GM19351 (cell line): Measurements from ENCODE around the gene SPAG16.

Source experiments
- ATAC-seq: cut with Tn5 transposase; IDR thresholded peaks from one replicate; pipeline ENCODE4 v1.9.1; 2021; ENCODE audit warnings: mild to moderate bottlenecking, moderate library complexity; ENCODE audit not compliant: unreplicated experiment

The SPAG16 gene

GRCh38 chr2:213537579-213537978 lies 253.3 kb downstream of the SPAG16 start:
- peak; percentile 90 for ATAC-seq

GRCh38 chr2:213544940-213545339 lies 260.7 kb downstream of the SPAG16 start:
- no peak for ATAC-seq

GRCh38 chr2:213545481-213545880 lies 261.2 kb downstream of the SPAG16 start:
- ATAC-seq, result peak; percentile 50

- peak; percentile 22 for ATAC-seq
These were observed 261.8 kb downstream of the SPAG16 start for GRCh38 chr2:213545964-213546475.

GRCh38 chr2:213551526-213551925 lies 267.3 kb downstream of the SPAG16 start:
- ATAC-seq, result no peak

- ATAC-seq, result no peak
These were observed 274.8 kb downstream of the SPAG16 start for GRCh38 chr2:213559053-213559452.

- ATAC-seq, result no peak
These were observed 277.5 kb downstream of the SPAG16 start for GRCh38 chr2:213561759-213562158.

- ATAC-seq, result no peak
These were observed 278.4 kb downstream of the SPAG16 start for GRCh38 chr2:213562539-213563180.

- ATAC-seq, result no peak
These were observed 282.6 kb downstream of the SPAG16 start for GRCh38 chr2:213566846-213567245.

GRCh38 chr2:213609570-213610170 lies 325.4 kb downstream of the SPAG16 start:
- ATAC-seq, result no peak

- ATAC-seq, result peak; percentile 68
These were observed 342.9 kb downstream of the SPAG16 start for GRCh38 chr2:213627054-213627710.

- ATAC-seq, result peak; percentile 35
These were observed 343.7 kb downstream of the SPAG16 start for GRCh38 chr2:213627835-213628460.

GRCh38 chr2:213640738-213641425 lies 356.6 kb downstream of the SPAG16 start:
- no peak for ATAC-seq

GRCh38 chr2:213644926-213645325 lies 360.7 kb downstream of the SPAG16 start:
- no peak for ATAC-seq

GRCh38 chr2:213649176-213649575 lies 364.9 kb downstream of the SPAG16 start:
- ATAC-seq, result no peak

- ATAC-seq, result no peak
These were observed 380.6 kb downstream of the SPAG16 start for GRCh38 chr2:213664817-213665216.

GRCh38 chr2:213669657-213670056 lies 385.4 kb downstream of the SPAG16 start:
- no peak for ATAC-seq

GRCh38 chr2:213678437-213679218 lies 394.4 kb downstream of the SPAG16 start:
- peak; percentile 62 for ATAC-seq

- ATAC-seq, result no peak
These were observed 395.6 kb downstream of the SPAG16 start for GRCh38 chr2:213679894-213680293.

GRCh38 chr2:213682276-213682675 lies 398.0 kb downstream of the SPAG16 start:
- no peak for ATAC-seq
